ENCODE data around the gene NSUN3.

DNA sequence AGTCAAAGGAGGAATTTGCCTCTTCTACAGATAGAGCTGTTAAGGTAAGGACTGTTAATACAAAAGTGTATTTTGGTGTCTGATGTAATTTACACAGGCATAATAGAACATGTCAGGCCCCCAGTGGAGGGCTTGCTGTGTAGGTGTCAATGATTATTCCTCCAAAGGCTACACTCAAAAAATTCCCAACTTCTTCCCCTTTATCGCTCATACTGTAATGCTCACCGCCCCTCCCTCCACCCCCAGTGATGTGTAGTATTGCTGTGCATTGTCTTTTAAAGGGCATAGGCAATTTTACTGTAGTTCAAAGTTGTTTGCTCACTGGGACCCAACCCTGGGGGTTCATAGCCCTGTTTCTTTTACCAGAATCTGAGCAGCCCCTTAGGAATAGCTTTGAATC is 32.2 kb downstream of the NSUN3 start:
- no peak for TF ChIP-seq POLR2A (IDR thresholded peaks at IDR 0.05)
- TF ChIP-seq, protein P1, sequence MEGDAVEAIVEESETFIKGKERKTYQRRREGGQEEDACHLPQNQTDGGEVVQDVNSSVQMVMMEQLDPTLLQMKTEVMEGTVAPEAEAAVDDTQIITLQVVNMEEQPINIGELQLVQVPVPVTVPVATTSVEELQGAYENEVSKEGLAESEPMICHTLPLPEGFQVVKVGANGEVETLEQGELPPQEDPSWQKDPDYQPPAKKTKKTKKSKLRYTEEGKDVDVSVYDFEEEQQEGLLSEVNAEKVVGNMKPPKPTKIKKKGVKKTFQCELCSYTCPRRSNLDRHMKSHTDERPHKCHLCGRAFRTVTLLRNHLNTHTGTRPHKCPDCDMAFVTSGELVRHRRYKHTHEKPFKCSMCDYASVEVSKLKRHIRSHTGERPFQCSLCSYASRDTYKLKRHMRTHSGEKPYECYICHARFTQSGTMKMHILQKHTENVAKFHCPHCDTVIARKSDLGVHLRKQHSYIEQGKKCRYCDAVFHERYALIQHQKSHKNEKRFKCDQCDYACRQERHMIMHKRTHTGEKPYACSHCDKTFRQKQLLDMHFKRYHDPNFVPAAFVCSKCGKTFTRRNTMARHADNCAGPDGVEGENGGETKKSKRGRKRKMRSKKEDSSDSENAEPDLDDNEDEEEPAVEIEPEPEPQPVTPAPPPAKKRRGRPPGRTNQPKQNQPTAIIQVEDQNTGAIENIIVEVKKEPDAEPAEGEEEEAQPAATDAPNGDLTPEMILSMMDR (IDR thresholded peaks at IDR 0.05) = no peak
